Erythroblast (primary cell): ENCODE results near the gene VSIG8.

Source experiments
- DNase-seq, 2 experiments: peaks; one replicate each; lab custom pipeline; 2025; lab: John Stamatoyannopoulos, UW
- GATA1 ChIP-seq: IDR thresholded peaks from 2 replicates; pipeline ENCODE4 v1.6.1; 2011; ENCODE audit warnings: low read depth, mild to moderate bottlenecking, control low read depth, low read length, moderate library complexity
- POLR2A ChIP-seq: IDR thresholded peaks from 2 replicates; pipeline ENCODE4 v1.6.1; 2011; ENCODE audit warnings: mild to moderate bottlenecking, low read length

The VSIG8 gene

DNA sequence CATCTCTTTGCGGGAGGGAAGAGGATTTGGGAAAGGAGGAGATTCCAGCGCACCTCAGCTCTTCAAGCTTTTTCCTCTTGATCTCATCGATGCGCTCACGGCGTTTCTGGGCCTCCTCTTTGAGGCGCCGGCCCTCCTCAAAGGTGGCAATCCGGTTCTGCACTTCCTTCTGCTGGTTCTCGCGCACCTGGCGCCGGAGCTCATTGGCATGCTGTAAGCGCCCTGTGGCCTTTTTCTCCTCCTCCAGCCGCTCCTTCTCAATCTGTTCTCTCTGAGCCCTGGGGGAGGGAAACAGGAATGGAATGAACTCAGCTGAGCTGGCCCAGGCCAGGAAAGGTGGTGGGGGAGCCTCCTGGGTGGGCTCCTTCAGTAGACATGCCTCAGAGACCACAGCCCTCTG is 10.4 kb upstream of the VSIG8 start:
- no peak for TF ChIP-seq GATA1
- no peak for TF ChIP-seq POLR2A
- no peak for DNase-seq

DNA sequence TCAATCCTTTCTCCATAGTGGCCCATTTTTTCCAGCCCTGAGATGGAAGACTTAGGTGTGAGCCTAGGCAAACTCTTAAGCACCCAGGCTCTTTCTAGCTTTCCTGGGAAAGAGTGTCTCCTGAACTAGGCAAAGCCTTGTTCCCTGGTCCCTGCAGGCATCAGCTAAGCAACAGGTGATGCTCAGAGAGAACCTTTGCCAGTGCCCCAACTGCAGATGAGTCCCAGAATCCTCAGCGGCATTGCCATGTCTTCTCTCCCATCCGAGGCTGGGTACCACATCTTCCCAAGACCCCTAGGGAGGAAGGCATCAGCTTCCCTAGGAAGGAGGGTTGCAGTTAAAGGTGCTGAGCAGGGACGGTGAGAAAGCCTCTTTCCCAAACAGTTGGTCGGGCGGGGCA is 8.2 kb upstream of the VSIG8 start:
- DNase-seq, result no peak
- TF ChIP-seq GATA1 (no peak), POLR2A (no peak)

DNA sequence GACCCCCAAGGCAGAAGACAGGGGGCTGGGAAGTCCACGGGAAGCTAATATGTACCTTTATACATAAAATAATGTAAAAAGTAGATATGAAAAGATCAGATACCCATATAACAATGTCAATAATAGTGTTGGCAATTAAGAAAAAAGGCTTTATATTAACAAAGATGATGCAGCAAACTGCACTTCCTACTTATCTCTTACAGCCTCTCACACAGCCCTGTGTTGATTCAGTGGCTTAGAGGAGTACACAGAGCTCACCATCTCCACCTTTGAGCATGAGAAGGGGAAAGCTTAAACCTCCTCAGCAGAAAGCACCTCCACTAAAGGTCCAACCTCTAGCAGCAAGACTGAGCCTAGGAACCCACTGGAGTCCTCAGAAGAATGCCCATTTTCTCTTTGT is 7.2 kb upstream of the VSIG8 start:
- no peak for TF ChIP-seq GATA1
- TF ChIP-seq POLR2A, result no peak
- DNase-seq, result no peak

DNA sequence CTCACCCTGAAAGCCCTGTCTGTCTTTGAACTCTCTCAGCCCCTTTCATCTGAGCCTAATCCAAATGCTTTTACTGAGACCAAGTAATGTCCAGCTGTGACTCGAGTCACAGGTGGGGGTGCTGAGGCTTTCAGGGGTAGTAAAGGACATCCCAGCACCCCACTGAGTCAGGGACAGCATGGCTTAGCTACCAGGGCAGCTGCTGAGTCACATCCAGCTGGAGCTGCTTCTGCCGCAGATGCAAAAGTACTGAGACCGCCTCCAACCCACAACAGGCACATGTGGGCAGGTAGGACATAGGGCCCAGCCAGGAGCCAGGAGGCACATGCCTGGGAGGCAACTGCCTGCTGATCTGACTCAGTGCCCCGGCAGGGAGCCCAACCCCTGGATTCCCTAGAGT is 6.7 kb upstream of the VSIG8 start:
- peak in 1 of 2 experiments; percentile 8 for DNase-seq
- TF ChIP-seq POLR2A (no peak), GATA1 (no peak)

DNA sequence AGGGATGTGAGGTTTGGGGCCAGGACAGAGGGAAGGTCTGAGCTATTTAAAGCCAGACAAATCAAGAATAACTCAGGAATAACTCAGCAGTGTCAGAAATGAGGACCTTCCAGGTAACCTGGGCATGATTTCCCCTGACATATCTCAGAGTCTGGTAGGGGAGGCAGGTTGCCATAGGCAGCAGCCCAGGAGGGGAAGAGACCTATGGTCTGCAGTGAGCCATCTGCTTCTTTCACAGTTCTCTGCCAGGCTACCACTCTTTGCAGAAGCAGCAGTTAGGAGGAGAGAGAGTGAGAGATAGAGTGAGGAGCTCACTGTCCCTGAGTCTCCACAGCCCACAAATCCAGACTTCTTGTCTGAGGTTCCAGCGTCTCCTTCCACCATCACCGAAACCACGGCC is 6.3 kb upstream of the VSIG8 start:
- no peak for TF ChIP-seq POLR2A
- no peak for TF ChIP-seq GATA1
- DNase-seq, result no peak

DNA sequence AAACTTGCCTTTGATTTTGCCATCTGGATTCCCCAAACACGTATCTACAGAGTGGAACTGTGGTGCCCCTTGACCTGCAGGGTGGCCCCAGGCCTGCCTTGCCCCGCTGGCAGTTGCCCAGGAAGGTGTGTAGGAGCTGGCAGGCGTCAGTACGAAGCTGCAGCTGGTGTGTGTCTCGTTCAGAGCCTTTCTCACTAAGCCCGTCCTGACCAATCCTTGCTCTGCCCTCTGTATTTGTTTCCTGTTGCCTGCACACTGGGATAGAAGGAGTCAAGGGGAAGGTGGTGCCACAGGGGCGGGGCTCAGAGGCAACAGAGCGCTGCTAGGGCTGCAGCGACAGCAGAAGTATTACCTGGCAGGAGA is 5.2 kb upstream of the VSIG8 start:
- no peak for TF ChIP-seq POLR2A
- no peak for TF ChIP-seq GATA1
- DNase-seq, result no peak

DNA sequence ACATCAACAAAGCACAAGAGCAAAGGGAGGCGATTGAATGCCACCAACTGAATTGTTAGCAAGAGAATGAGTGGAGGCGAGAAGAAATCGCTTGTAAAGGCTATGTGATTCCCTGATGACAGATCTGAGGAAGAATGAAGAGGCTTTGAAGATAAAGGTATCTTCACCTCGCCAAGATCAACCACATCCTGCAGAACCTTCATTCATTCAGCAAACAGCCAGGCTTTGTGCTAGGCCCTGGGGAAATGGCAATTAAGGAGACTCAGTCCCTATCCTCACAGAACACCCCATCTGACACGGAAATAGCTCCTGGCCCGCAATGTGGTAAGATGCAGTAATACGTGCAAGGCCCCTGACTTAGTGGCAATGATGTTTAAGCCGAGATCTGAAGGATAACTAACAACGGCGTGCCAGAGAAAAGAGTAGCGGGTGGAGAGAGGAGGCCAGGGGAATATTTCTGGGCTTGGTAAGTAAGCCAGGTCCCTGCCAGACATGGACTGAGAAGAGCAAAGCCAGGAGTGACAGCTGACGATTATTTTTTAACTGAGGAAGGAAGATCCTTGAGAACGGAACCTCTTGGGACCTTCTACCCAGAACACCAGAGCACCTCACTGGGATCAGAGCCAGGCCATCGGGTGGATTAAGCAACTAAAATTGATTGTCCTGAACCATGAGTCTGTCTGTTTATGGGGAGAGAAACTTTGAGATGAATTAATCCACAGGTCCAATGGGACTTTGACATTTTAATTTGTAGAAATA is 4.6 kb upstream of the VSIG8 start:
- TF ChIP-seq GATA1 (no peak), POLR2A (no peak)
- no peak for DNase-seq

DNA sequence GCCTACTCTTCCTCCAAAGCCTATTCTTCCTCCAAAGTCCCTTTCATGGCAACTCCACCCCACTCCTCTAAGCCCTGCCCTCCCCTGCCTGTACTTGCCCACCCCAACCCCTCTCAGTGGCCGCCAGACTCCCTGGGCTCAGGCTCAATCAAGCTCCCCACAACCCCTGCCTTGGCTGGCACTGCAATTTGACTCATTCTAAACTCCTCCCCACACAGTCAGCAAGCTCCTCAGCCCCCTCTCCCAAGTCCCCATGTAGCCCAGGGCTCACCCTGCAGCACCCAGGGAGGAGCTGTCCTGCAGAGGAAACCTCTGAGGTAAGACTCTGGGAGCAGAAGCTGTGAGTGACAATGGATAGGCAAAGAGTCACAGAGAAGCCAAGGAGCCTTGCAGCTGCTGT is 3.6 kb upstream of the VSIG8 start:
- DNase-seq, result no peak
- TF ChIP-seq POLR2A, result no peak
- no peak for TF ChIP-seq GATA1

DNA sequence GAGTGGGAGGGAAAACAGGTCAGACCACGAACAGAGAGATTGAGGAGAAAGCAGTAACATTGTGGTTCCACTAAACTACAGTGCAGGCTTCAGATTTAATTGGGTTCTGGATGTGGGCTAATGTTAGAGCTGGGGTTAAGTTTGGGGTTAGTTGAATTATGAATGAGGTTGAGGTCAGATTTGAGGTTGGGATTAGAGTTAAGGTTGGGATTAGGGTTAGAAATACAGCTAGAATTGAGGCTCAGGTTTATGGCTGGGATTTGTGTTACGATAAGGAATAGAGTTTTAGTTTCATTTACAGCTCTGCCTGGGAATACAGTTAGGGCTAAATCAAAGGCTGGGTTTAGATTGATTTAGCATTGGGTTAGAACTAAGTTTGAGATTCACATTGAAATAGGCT is 1.8 kb upstream of the VSIG8 start:
- no peak for TF ChIP-seq GATA1
- no peak for TF ChIP-seq POLR2A
- no peak for DNase-seq

DNA sequence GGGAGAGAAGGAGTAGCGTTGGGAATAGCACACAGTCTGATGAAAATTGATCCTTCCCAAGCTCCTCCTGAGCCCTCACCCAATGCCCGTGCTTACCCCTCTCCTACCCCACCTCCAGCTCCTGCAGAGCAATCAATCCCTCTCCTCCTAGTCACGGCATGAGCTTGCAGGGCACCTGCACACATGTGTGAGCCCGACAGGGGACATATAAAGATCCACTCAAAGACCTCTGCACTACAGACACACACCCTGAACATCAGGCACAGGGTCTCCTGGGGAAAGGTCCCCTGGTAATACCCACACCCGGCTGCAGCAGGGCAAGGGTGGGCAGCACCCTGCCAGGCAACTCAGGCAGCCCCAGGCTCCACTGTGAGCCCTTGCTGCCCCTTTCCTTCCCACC is 426 bp downstream of the VSIG8 start:
- DNase-seq, result no peak
- TF ChIP-seq POLR2A, result no peak
- no peak for TF ChIP-seq GATA1

DNA sequence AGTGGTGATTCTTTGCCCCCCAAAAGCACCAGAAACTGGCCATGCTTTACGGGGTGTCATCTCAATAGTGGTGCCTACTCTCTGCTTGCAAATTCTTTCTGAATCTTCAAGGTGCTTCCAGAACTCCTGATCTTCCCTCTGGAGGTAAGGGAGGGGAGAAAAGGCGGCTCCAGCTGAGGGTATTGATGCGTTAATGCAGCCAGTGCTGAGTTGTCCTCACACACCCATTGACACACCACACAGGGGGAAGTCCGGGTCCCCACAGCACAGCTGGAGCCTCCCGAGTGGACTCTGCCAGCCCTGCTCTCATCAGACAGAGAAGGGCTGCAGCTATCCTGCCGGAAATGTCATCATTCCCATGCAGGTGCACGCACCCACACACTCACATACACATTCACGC is 1.2 kb downstream of the VSIG8 start:
- DNase-seq, result no peak
- no peak for TF ChIP-seq POLR2A
- TF ChIP-seq GATA1, result no peak

DNA sequence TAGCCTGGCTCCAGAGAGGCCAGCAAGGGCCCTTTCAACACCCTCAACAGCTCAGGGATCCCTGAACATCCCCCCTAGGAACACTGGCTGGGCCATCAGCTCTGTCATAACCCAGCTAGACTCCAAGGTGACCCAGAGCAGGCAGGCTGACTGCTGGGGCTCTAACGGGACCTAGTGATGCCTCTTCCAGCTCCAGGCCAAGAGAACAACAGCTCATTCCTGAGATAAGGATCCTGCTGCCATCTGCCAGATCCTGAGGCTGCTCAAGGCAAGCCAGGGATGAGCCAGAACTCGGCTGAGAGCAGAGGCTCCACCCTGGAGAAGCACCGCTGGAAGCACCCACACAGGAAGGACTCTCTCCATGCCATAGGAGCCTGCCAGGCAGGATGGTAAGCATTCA is 2.0 kb downstream of the VSIG8 start:
- no peak for DNase-seq
- TF ChIP-seq POLR2A, result no peak
- no peak for TF ChIP-seq GATA1

DNA sequence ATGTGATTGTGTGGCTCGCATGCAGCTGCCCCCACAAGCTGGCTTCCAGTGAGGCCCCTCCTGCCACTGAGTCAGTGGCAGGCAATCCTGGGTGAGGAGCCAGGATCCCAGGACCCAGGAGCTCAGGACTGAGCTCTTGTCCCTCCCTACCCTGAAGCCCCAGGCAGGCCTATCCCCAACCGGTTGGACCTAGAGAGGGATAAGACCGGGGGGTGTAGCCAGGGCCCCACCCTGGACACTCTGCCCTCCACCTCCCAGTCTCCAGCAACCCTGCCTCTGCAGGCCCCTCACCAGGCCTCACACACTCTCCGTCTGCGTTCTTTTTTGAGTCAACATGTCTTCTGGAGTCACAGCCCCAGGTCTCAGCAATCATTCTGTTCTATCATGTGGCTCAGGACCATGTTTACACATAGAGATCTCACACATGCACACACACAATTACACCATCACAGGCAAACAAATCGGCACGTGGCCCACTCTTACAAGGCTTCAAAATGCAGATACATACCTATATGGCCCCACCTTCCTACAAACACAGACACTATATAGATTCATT is 2.6 kb downstream of the VSIG8 start:
- DNase-seq, result no peak

DNA sequence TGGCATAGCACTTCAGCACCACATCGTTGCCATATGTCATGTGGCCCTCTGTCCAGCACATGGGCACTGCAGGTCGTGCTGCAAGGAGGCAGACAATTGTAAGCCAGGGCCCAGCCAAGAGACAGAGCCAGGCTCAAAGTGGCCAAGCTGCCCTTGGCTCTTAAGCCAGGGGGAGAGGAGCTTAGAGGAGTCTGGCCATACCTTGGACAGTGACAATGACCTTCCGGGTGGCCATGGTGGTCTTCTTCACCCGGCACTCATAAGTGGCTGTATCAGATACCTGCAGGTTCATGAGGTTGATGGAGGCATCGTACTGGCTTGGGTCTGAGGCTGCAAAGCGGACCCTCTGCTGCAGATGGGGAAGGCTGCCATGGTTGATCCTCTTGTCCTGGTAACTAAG is 4.6 kb downstream of the VSIG8 start:
- TF ChIP-seq GATA1 (no peak), POLR2A (no peak)
- no peak for DNase-seq

More for the DNA sequence above, 2.6 kb downstream of the VSIG8 start:
- TF ChIP-seq GATA1, result no peak
- TF ChIP-seq POLR2A, result no peak

DNA sequence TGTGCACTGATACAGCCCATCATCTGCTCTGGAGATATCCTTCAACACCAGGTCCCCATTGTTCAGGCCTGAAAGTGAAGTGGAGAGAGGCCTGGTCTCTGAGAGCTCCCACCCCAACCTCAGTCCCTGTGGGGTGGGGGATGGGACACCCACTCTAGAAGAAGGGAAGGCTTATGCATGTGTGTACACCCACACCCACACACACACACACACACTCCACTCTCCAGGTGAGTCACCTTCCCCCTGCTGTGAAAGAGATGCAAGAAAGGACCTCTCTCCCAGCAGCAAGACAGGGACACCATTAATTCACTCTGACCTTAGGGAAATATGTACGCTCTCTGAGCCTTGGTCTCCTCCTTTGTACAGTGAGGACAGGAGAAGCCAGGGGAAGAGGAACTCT is 5.9 kb downstream of the VSIG8 start:
- TF ChIP-seq POLR2A (no peak), GATA1 (no peak)
- no peak for DNase-seq
